Stimulated activated naive CD4-positive, alpha-beta T cell (primary cell): ENCODE data around the gene MGLL.

ENCODE experiments used
- DNase-seq, 6 experiments: peaks; one replicate each; lab custom pipeline; 2025; lab: John Stamatoyannopoulos, UW

MGLL gene

DNA sequence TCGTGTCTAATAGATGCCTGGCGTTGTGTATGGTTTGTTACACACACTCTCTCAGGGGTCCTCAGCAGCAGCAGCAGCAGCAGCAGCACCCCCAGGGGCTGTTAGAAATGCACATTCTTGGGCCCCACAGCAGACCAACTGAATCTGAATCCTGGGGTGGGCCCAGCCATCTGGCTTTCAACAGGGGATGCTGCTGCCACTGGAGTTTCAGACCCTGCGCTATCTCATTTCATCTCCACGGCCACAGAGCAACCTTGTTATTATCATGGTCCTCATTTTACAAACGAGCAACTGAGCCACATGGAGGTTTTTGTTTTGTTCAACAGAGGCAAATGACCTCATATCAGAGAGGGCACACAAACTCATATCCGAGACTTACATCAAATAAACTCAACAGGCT is 47.7 kb downstream of the MGLL start:
- no peak for DNase-seq

DNA sequence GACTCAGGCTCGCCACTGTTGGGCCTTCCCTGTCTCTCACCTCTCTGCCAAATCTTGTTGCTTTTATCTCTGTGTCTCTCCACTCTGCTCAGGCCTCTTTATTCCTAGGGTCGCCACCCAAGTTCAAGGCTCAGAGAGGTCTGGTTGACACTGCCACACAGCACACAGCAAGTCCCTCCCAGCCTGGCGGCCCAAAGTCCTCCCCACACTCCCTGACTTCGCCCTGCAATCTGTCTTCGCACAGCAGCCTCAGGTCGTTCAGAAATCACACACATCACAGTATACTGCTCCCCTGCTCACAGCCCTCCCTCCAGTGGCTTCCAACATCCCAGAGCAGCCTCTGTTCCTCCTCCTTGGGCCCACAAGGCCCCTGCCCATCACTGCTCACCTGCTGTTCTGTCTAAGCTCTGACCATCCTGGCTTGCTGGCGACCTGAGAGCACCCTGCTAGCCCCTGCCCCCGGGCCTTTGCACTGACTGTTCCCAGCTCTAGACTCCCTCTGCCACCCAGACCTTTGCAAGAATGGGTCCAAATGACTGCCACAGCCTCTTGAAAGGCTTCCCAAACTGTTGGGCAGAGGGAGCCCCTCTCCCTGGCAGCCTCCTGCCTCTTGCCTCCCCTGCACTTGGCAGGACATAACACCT is 48.4 kb downstream of the MGLL start:
- DNase-seq: no peak

DNA sequence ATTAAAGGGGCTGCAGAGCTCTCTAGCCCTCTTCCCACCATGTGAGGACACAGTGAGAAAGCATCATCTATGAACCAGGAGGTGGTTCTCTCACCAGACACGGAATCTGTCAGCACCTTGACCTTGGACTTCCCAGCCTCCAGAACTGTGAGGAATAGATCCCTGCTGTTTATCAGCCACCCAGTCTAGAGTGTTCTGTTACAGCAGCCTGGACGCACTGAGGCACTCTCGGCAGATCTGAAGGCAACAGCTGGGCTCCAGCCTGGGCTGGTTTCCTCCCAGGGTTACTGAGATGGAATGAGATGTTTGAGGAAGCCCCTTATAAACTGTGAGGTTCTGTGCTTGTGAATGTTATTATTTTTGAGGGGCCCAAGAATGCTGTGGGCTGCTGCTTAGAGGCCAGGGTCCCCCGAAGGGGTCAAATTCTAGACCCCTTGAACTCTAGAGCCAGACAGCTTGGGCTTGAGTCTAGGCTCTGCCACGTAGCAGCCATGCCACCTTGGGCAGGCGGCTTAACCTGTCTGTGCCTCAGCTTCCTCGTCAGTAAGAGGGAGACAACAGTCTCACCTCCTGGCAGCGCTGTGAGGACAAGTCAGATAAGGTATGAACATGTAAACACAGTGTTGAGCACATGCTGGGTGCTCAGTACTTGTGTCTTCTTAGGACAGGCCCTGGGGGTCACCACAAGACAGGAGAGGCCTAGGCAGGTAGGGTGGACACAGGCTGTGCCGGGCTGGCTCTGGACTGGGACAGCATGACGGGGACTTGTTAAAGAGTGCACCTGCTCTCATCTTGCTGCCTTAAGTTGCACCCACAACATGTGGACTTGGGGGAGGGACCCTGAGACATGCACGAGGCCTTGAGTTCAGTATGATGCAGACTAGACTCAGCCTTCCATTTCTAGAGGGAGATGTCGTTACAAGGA is 49.2 kb downstream of the MGLL start:
- no peak for DNase-seq

DNA sequence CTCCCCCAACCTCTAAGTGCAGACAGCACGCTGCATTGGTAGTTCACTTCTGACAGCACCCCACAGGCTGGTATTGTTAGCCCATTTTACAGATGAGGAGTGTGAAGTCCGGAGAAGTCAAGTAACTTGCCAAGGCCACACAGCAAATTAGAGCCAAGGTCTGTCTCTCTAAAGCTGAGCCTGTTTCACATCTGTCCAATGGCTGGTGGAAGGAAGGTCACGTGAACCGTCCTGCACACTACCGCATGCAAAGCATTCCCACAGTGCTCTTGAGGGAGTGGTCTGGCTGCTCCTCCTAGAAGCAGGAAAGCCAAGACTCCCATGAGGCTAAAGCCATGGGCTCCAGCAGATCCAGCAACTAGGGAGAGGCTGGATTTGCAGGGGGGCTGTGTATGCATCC is 50.0 kb downstream of the MGLL start:
- DNase-seq: no peak

DNA sequence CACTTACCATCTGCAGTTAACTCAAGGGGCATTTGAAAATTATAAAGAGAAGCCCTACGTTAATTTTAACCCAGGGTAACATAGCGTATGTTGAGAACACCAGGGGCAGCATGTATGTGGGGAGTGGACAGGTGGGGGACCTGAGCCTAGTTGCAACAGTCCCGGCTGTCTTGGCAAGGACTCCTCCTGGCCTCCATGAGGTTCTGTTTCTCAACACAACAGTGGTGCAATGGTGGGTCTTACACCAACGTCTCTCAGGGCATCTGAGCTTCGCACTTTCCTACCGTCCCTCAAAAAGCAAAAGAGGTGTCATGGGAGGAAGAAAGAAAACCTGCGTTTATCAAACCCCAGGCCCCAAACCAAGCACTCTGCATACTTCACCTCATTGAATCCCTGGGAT is 50.6 kb downstream of the MGLL start:
- DNase-seq: no peak

DNA sequence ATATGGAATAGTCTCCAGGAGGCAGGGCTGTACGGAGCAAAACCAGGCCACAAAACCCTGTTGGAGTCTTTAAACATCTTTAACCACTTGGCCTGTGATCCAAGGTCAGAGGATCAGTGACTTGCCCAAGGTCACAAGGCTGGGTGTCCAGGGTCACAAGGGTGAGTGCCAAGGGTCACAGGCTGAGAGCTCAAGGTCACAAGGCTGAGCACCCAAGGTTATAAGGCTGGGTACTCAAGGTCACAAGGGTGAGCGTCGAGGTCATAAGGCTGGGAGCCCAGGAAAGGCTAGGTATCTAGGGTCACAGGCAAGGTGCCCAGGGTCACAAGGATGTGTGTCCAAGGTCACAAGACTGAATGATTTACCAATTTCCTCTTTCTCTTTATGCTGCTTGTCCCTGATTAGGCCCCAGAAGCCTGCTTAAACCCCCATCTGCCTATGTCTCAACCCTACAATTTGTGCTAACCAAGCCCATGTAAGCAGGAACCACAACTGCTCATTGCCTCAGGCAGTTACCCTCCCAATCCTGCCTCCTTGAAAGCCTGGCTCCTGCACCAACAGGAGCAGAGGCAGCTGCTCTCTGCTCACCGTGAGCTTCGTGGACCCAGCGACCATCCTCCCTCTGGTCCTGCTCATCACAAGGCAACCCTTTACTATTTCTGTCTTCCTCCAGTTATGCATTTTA is 51.5 kb downstream of the MGLL start:
- no peak for DNase-seq

DNA sequence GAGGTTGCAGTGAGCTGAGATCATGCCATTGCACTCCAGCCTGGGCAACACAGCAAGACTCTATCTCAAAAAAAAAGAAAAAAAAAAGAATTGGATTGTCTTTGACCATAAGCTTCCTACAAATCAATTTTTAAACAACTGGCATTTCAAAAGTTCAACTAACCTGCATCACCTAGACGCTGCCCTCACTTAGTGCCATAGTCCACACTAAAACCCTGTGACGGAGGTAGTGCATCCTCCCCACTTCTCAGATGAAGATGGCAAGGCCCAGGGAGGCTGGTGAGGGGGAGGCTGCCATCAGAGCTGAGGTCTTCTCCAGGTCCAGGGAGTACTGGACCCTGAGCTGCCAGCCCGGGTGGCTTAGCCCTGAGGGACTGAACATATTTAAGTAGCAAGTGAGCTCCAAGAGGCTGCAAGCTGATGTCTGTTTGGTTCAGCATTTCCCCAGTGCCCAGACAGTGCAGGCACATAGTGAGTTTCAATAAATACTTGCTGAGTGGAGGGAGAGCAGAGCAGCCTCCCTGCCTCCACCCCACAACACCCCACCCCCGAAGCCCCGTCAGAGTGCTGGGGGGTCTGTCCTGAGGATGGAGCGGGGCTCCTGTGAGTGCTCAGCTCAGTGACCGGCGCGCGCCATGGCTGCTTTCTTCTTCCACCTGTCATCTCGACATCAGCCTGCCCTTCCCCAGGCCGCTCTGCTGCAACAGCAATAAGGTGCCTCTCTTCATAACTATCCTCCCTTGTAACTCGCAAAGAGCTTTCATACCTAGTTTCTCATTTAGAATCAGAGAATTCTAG is 52.8 kb downstream of the MGLL start:
- DNase-seq: no peak

DNA sequence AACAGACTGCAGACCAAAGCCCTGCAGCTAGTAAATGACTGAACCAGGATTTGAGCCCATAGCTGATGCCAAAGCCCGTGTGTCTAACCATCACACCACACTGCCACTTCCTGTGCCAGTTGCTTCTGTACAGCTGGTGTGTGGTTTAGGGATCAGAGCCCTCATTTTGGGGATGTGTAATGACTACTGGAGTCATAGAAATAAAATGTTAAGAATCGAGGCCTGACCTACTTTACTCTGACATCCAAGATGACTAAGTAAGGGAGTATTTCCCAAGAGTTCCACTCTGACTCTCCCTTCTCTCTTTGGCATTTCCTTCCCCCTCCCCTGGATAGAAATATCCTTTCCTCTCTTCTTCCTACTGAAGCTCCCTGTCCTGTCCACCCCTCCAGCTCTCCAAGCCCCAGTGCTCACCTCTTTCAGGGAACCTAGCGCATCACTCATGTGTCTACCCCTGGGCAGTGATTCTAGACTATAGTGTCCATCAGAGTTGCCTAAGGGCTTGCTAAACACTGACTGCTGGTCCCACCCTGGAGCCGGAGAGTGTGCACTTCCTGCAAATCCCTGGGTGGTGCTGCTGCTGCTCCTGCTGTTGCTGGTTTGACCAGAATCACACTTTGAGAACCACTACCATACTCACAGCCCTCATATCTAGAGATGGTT is 53.8 kb downstream of the MGLL start:
- DNase-seq: no peak

DNA sequence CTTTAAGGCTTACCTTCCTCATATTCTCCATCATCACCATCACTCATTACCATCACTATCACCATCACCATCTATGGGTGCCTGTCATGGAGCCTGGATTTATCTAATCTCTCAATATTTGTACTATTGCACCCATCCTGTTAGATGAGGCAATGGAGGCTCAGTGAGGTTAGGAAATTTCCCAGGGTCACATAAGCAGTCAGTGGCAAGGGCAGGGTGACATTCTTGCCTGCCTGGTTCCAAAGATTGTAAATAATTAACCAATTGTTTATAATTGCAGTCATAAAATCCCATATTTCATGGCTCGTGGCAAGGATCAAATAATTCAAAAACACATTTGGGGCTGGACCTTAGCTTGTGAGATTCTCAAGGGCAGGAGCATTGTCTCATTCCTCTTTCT is 55.2 kb downstream of the MGLL start:
- no peak for DNase-seq

DNA sequence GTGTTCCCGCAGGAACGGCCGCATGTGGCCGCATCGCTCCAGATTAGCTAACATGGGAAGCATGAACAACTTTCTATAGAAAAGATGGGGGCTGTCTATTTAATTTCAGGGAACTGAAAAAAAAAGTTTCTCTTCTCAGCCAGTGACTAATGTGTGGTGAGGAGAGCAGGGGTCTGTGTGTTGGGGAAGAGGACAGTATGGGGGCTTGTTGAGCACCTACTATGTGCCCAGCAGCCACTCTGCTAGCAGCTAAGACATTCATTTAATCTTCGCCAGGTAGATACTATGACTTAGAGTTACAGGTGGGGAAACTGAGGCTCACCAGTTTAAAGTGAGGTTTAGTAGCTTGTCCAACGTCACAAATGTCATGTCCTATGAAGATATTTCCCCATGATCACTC is 56.6 kb downstream of the MGLL start:
- DNase-seq: no peak

DNA sequence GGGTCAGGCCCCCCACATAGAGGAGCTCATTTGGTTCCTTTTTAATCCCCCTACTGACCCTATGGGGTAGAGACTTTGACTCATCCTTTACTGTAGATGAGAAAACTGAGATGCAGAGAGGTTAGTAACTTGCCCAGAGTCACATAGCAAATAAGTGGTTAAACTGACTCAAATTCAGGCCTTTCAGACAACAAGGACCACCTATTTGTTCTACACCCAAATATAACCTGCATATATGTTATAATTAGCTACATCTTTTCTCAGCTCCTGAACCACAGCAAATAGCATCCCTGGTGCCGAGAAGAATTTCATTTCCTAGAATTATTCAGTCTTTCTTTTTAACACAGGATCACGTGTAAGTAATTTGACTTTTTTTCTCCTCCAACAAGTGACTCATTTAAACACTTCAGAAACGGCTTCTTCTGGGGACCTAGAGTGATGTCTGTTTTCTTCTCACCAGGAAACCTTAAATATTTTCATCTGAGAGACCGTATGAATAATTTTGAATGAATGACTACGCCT is 57.4 kb downstream of the MGLL start:
- no peak for DNase-seq

DNA sequence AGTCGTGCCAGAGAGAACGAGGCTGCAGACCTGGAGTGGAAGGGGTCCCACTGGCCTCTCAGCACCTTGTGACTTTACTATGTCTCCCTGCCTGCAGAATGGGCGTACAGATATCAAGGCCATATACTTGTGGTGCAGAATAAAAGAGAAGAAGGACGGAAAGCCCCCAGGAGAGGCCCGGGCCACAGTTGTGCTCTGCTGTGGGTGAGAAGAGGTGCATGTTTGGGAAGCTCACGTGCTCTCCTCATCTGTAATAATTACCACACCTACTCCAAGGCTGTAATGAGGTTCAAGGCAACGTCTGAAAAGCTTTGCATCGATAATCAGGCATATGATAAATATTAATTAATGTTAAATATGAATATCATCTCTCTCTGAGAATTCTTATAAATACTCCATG is 58.0 kb downstream of the MGLL start:
- DNase-seq: no peak

DNA sequence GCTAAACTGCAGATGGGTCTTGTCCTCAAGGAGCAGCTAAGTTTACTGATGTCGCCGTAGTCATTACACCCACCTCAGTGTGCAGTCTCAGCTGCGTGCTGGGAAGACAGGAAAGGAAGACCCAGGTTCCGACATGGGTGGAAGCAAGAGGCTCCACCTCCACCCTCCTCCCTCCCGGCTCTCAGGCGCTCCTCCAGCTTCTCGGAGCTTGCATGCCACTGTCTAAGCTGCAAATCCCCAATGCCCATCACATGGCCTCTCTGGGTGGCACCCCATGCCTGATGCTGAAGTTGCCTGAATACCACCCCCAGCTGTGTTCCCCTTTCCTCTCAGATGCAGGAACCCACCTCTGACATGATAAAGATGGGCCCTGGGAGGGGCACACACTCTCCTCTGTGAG is 58.5 kb downstream of the MGLL start:
- no peak for DNase-seq

DNA sequence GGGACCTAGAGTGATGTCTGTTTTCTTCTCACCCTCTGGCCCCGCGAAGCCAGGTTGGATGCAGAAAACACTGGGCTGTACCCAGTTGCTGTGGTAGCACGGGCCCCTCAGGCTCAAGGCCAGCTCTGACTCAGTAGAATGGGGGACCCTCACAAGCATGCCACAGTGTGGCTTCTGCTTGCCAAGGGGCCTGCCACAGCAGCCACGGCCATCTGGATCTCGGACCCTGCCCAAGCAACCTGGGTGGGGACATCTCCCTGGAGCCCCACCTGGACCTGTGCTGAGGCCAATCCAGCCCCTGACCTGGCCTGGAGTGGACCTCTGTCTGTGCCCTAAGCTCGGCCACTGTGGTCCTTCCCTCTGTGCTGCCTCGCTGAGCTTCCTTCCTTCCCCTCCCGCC is 59.0 kb downstream of the MGLL start:
- no peak for DNase-seq

DNA sequence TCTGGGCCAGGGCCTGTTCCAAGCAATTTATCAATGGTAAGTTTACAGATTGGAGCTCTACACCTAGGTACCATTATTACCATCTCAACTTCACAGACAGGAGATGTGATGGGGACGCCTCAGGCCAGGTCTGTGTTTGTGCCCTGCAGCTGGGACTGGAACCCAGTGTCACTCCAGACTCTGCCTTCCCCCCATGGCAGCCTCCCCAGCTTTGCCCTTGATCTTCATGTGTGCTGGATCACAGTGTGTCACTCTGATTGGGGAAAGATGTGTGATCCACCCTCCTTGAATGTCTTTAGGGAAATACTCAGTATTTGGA is 59.6 kb downstream of the MGLL start:
- DNase-seq: no peak

DNA sequence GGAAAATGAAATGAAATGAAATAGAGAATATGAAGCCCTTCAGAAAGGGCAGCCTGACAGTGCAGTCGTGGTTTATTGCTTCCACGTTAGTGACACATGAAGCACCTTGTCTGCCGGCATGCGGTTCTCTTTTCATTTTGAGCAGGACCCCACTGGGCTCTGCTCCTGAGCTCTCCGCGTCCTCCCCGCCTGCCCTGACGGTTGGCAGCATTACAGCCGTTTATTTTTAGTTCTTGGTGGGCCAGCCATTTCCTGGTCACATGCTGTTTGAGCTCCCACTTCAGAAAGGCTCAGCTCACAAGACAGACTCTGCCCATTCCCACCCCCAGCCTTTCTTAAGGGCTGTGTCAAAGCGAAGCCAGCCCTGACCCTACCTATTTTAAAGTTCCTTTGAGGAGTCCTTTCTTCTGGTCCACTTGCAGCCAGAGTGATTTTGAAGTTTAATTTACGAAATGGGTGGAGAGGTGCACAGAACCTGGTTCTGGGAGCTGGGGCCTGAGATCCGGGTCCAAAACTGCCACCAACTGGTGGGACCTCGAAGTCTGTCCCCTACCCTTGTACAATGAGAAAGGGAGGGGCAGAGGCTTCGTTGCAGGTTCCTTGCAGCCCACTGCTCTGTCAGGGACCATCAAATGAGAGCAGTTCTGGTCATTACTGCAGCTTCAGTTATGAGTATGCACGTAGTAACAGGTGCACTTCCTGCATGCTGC is 60.1 kb downstream of the MGLL start:
- DNase-seq: no peak

DNA sequence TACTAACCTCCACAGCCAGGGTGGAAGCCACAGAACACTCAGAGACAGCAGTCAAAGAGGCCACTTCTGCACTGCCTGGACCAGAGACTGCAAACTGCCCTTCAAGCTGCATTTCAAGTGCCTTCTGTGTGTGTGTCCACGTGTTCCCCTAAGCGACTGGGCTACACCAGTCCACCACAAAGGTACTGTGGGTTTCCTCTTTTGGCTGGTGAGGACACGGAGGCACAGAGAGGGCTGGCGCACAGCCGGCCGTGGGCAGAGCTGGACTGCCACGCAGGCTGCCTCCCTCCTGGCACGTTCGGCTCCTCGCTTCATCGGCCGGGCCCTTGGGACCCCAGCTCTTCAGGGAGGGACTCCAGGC is 60.9 kb downstream of the MGLL start:
- no peak for DNase-seq

DNA sequence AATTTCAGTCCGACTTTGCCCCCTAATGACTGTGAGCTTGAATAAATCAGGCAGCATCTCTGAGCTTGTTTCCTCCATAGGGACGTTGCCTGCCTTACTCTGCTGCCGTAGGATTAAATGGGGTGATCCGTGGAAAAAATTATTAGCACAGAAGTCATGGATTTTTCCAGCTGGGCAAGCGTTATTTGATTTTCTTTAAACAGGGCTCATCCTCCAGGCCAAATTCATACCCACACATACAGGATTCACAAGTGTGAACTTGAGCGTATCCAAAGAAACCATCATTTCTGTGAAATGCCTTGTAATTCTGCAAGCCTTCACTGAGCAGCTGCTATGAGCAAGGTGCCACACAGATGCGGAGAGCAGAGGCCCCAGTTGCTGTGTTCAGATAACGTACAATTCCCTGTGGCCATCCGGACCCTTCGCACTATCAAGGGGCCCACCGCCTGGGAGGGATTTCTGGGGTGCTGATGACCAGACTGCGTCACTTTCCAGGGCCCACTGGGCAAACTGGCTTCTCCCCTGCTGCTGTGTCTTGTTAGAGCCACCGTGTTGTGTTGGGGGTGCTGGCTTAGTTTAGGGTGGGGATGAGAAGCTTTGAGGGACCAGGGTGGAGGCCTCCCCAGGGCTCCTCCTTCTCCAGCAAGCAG is 61.4 kb downstream of the MGLL start:
- DNase-seq: no peak

DNA sequence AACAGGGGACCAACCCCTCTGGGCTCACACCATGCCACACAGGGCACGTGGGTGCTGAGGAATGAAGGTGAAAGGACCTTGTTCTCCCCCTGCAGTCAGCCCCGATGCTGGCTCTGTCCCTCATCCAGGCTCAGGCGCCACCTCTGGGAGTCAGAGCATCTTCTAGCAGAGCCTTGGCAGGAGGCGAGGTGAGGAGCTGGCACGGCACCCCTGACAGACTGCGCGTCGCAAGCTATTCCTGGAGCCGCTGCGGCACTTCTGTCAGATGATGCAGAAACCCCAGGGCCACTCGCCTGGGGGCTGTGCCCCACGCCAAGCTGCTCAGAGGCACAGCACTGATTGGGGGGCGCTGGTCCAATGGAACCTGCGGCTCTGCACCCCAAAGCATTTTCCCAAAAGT is 62.0 kb downstream of the MGLL start:
- DNase-seq: no peak

DNA sequence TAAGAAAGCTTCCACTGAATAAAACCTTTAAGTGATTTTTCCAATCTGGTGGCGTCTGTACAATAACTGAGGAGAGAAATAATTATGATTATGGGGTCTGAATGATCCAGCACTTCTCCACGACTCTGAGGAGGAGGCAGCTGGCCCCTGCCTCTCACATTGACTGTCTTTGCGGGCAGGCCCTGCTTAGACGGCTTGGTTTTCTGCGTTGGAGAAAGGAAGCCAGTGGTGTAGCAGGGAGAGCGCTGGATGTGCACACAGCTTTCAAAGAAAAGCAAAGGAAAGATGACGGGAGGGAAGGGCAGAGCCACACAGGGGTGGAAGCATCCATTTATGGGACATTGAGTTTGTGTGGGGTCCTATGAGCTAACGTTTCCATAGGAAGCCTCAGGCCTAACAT is 62.5 kb downstream of the MGLL start:
- DNase-seq: no peak

DNA sequence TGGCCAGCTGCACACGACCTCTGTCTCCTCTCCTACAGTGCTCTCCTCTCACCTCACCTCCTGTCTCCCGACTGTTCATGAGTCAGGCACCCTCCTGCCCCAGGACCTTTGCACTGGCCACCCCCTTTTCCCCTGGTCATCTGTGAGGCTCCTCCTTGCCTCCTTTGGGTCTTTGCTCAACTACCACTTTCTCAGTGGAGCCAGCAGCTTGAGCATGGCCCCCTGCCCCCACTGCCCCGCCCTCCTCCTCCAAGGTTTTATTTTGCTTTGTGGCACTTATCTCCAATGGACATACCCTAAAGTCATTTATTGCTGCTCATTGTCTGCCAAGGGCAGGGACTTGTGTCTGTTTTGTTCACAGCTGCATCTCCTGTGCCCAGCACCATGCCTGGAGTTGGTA is 64.3 kb downstream of the MGLL start:
- DNase-seq: no peak
